GM10248 (cell line): ENCODE measurements around the gene HPS4.
"Not testable (repeated sequence)": the region's sequence is repeated elsewhere in the genome, so short reads cannot be mapped to it uniquely, and the experiment has no call there.

Experiments used
- CTCF ChIA-PET: fragments of 300-600 bp; sonication (Branson Sonifier 250); formaldehyde crosslinking; extraction: SDS; loops from one replicate; lab custom pipeline; 2021; ENCODE audit warnings: antibody characterized with exemption; lab: Yijun Ruan, JAX
- POLR2A ChIA-PET: fragments of 350-650 bp; sonication (Branson Sonifier 250); formaldehyde crosslinking; extraction: SDS; loops from one replicate; lab custom pipeline; 2020; ENCODE audit warnings: antibody characterized with exemption; lab: Yijun Ruan, JAX
- DNase-seq: peaks from one replicate; pipeline ENCODE4 v3.0.0; 2012; ENCODE audit errors: extremely low spot score
- CTCF ChIP-seq: IDR thresholded peaks from 2 replicates; pipeline ENCODE4 v1.5.1; 2012; ENCODE audit warnings: mild to moderate bottlenecking, low read depth; ENCODE audit errors: extremely low read depth, missing control alignments, control extremely low read depth

Gene HPS4

DNA sequence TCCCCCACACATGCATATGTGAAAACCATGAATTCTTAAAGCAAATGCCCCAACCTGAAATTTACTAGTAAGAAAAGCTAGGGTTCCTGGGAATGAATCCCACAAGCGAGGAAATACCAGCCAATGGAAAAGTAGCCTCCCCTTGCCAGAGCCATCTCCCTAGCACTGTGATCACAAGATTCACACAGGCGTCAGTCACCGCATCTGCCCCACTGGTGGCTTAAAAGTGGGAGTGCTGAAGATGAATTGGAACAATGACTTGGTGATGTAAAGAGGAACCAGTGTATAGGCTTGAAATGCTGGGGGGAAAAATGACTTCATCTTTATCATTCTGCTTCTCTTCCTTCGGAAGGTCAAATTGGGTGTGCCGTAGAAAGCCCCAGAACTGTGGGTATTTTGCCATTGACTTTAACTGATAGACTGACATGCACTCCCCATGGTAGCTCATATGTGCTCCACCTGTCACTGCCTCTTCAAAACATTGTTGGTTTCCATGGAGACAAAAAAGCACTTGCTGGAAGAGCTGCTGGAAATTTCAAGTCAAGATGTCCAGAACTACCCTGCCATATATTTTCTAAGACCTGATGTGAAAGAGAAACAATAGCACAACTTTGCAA is 73.8 kb downstream of the HPS4 start:
- no peak for TF ChIP-seq CTCF
- POLR2A ChIA-PET = no interaction called here
- no peak for DNase-seq
- CTCF ChIA-PET = interaction anchor here (1.4 to 2.4 kb wide), 3 partner anchors 9 to 51 kb away, joined by 5 to 8 read pairs (median 7); no protein-coding TSS in a partner anchor

DNA sequence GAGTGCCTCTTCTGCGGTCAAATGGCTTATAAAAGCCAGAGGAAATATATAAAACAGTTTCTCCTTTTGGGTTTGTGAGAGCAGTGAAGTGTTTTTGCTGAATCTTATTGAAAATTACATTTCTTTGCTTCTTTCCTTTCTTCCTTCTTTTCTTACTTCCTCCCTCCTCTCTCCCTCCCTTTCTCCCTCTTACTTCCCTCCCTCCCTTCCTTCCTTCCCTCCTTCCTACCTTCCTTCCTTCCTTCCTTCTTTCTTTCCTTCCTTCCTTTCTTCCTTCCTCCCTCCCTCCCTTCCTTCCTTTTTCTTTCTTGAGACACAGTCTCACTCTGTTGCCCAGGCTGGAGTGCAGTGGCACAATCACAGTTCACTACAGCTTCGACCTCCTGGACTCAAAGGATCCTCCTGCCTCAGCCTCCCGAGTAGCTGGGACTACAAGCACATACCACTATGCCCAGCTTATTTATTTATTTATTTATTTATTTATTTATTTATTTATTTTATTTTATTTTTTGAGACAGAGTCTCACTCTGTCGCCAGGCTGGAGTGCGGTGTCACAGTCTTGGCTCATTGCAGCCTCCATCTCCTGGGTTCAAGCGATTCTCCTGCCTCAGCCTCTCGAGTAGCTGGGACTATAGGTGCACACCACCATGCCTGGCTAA is 74.9 kb downstream of the HPS4 start:
- POLR2A ChIA-PET = not testable (repeated sequence)

DNA sequence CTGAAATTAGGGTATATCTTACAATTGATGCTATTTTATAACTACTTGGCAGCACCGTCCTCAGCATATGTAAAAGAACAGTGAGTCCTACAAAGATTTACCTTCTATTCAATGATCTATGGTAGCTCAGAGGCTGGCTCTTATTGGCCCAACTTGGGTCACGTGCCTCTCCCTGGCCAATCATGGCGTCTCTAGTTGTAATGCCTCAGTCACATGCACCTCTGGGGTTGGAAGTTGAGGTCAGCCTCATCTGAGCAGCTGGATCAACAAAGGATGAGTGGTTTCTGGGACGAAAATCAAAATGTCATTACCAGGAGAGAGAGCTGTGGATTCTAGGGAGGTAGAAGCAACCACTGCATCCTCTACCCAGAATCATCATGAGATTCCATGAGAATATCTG is 77.5 kb downstream of the HPS4 start:
- no peak for DNase-seq
- ChIA-PET POLR2A (no interaction called here), CTCF (interaction anchor here (1.1 to 2.1 kb wide), 3 partner anchors 8 to 56 kb away, joined by 3 to 17 read pairs (median 3); no protein-coding TSS in a partner anchor)
- TF ChIP-seq CTCF = no peak

More for the DNA sequence above, 74.9 kb downstream of the HPS4 start:
- CTCF ChIA-PET = interaction anchor here (0.9 kb wide), 1 partner anchor 13 kb away, joined by 3 read pairs; no protein-coding TSS in a partner anchor
- DNase-seq = not testable (repeated sequence)

GRCh38 chr22:26404851-26405421 is 78.6 kb downstream of the HPS4 start:
- CTCF ChIA-PET = interaction anchor here (0.8 to 2.1 kb wide), 6 partner anchors 9 to 56 kb away, joined by 3 to 17 read pairs (median 3); no protein-coding TSS in a partner anchor
- no peak for TF ChIP-seq CTCF
- POLR2A ChIA-PET = no interaction called here
- no peak for DNase-seq

GRCh38 chr22:26401726-26402125 is 81.9 kb downstream of the HPS4 start:
- POLR2A ChIA-PET = no interaction called here
- CTCF ChIA-PET = interaction anchor here (1.4 to 3.4 kb wide), 4 partner anchors 21 to 59 kb away, joined by 3 to 15 read pairs (median 6); no protein-coding TSS in a partner anchor
- TF ChIP-seq CTCF = no peak
- no peak for DNase-seq
